ENCODE measurements around the gene ARHGEF38.

DNA sequence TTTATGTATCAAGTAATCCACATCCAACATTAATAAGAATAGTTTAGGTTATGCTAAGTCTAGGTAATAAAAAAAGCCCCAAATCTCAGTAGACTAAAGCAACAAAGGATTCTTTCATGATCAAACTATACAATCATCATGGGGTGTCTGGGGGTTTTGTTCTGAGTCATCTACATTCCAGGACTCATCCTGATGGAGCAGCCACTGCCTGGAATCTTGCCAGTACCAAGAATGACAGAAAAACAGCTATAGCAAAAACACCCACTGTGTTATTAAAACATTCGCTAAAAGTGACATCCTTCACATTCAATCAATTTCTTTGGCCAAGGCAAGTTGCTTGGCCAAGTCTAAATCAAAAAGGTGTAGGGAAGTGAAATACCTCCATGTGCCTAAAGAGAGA lies 3.9 kb upstream of the ARHGEF38 start:
- TF ChIP-seq SIN3A (IDR thresholded peaks at IDR 0.05; ENCODE audit: borderline replicate concordance, insufficient read depth, low read length) (no peak), FOXP2 (optimal IDR thresholded peaks at IDR 0.05; ENCODE audit: borderline replicate concordance, extremely low read depth, extremely low read length, insufficient read depth) (no peak), POLR2AphosphoS5 (IDR thresholded peaks at IDR 0.05; ENCODE audit: low read depth, low read length) (no peak)
- TF ChIP-seq, protein P1, sequence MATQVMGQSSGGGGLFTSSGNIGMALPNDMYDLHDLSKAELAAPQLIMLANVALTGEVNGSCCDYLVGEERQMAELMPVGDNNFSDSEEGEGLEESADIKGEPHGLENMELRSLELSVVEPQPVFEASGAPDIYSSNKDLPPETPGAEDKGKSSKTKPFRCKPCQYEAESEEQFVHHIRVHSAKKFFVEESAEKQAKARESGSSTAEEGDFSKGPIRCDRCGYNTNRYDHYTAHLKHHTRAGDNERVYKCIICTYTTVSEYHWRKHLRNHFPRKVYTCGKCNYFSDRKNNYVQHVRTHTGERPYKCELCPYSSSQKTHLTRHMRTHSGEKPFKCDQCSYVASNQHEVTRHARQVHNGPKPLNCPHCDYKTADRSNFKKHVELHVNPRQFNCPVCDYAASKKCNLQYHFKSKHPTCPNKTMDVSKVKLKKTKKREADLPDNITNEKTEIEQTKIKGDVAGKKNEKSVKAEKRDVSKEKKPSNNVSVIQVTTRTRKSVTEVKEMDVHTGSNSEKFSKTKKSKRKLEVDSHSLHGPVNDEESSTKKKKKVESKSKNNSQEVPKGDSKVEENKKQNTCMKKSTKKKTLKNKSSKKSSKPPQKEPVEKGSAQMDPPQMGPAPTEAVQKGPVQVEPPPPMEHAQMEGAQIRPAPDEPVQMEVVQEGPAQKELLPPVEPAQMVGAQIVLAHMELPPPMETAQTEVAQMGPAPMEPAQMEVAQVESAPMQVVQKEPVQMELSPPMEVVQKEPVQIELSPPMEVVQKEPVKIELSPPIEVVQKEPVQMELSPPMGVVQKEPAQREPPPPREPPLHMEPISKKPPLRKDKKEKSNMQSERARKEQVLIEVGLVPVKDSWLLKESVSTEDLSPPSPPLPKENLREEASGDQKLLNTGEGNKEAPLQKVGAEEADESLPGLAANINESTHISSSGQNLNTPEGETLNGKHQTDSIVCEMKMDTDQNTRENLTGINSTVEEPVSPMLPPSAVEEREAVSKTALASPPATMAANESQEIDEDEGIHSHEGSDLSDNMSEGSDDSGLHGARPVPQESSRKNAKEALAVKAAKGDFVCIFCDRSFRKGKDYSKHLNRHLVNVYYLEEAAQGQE (IDR thresholded peaks at IDR 0.05; ENCODE audit: insufficient read depth in 1 of 2, low read depth in 2 of 2, low read length in 2 of 2): no peak
